Endothelial cell of umbilical vein (primary cell): ENCODE data around the gene PCP2.

Experiments
- EZH2 ChIP-seq: IDR thresholded peaks from 2 replicates; pipeline ENCODE4 v1.6.1; 2012; ENCODE audit warnings: borderline replicate concordance, low read depth, mild to moderate bottlenecking, moderate library complexity, low read length, inconsistent platforms; ENCODE audit not compliant: severe bottlenecking
- MYC ChIP-seq: IDR thresholded peaks from one replicate; pipeline ENCODE4 v1.6.1; 2011; ENCODE audit warnings: mild to moderate bottlenecking, low read depth, low read length
- POLR2A ChIP-seq: IDR thresholded peaks from 2 replicates; pipeline ENCODE4 v1.6.1; 2012; ENCODE audit warnings: low read depth, mild to moderate bottlenecking, control low read depth, low read length
- POLR2AphosphoS5 ChIP-seq: IDR thresholded peaks from 2 replicates; pipeline ENCODE4 v1.6.1; 2012; ENCODE audit warnings: low read depth, mild to moderate bottlenecking, control low read depth, low read length, moderate library complexity; ENCODE audit not compliant: insufficient read depth
- TF ChIP-seq, protein P1 (sequence below), 2 donors: IDR thresholded peaks; 1 replicate in 1 of 2; 2 replicates in 1 of 2; pipeline ENCODE4 v1.5.1; 2011; ENCODE audit warnings: low read length in 2 of 2, mild to moderate bottlenecking in 2 of 2, moderate library complexity in 2 of 2, control low read depth in 1 of 2, inconsistent platforms in 1 of 2, low read depth in 1 of 2; ENCODE audit not compliant: insufficient read depth in 1 of 2; ENCODE audit errors: extremely low read depth in 1 of 2

DNA sequence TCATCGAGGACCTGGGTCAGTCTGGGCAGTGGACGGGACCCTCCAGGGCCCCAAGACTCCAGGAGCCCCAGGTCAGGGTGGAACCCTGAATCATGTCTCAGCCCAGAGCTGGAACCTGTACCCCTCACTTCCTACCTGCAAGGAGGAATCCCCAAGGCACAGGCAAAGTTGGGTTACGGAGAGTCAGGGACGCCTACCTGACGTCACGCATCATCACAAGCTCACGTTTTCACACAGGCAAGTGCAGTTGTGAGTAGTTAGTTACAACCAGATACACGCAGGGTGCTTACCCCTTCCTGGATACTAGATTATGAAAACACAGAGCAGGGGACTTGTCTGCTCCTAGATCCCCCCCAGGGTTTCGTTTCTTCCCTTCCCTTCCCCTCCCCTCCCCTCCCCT is 37.3 kb upstream of the PCP2 start:
- no peak for TF ChIP-seq POLR2A
- no peak for TF ChIP-seq MYC
- TF ChIP-seq, protein P1, sequence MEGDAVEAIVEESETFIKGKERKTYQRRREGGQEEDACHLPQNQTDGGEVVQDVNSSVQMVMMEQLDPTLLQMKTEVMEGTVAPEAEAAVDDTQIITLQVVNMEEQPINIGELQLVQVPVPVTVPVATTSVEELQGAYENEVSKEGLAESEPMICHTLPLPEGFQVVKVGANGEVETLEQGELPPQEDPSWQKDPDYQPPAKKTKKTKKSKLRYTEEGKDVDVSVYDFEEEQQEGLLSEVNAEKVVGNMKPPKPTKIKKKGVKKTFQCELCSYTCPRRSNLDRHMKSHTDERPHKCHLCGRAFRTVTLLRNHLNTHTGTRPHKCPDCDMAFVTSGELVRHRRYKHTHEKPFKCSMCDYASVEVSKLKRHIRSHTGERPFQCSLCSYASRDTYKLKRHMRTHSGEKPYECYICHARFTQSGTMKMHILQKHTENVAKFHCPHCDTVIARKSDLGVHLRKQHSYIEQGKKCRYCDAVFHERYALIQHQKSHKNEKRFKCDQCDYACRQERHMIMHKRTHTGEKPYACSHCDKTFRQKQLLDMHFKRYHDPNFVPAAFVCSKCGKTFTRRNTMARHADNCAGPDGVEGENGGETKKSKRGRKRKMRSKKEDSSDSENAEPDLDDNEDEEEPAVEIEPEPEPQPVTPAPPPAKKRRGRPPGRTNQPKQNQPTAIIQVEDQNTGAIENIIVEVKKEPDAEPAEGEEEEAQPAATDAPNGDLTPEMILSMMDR (IDR thresholded peaks at IDR 0.05; ENCODE audit: extremely low read depth in 1 of 2, insufficient read depth in 1 of 2, low read depth in 1 of 2, low read length in 2 of 2) = no peak
- no peak for TF ChIP-seq EZH2
- no peak for TF ChIP-seq POLR2AphosphoS5
